ENCODE measurements around the gene TMEM132E. TPM values are rescaled to one million over a fixed set of nuclear protein-coding genes. Genes with fewer than 3 reads are reported as not detected.

Gene TMEM132E
- total and polyA plus RNA-seq, 10 of the 15 experiments (the other 5 are each of a cell fraction or from before 2014, with no cell fraction given) = not detected

GRCh38 chr17:34588266-34588665 lies 8.9 kb downstream of the TMEM132E start:
- DNase-seq (ENCODE audit: low read depth, low spot score) (no peak), ATAC-seq (no peak), FAIRE-seq (no peak)
- H3K27ac ChIP-seq (ENCODE audit: control insufficient read depth, insufficient read depth) = no peak overlapping the region
- no TSS peak for BruUV-seq (replicated peaks)
- ChIA-PET SMC1A (ENCODE audit: uncharacterized antibody, unreplicated experiment) (no interaction called here), RAD21 (ENCODE audit: unreplicated experiment) (no interaction called here), POLR2A (no interaction called here), CTCF (no interaction called here)
- in situ Hi-C loops (cut with MboI) = no loop called here
- H3K9ac ChIP-seq (ENCODE audit: control insufficient read depth, insufficient read depth, low read length) = no peak overlapping the region
- H3K4me3 ChIP-seq = no peak overlapping the region
- H3K4me2 ChIP-seq (ENCODE audit: control insufficient read depth, insufficient read depth) = no peak overlapping the region
- H3K9me3 ChIP-seq (replicated peaks; ENCODE audit: control insufficient read depth, insufficient read depth, low read length) = no peaks in the 10 kb centered on the region
- H3K27me3 ChIP-seq (replicated peaks in 1 of 2; ENCODE audit: control insufficient read depth in 2 of 2, insufficient read depth in 2 of 2, low read length in 1 of 2) = peaks cover 6 to 7% of the 10 kb centered on the region in 2 experiments
- intact Hi-C loops (cut with micrococcal nuclease; ENCODE audit: unreplicated experiment) = no loop called here
- H3K4me1 ChIP-seq (ENCODE audit: control insufficient read depth, insufficient read depth, low read length) = no peaks in the 10 kb centered on the region
- H3K79me2 ChIP-seq (ENCODE audit: control insufficient read depth, insufficient read depth, low read length) = no peaks in the 10 kb centered on the region
- no peaks in the 10 kb centered on the region for H3K36me3 ChIP-seq (ENCODE audit: control insufficient read depth in 2 of 2, insufficient read depth in 2 of 2, low read length in 1 of 2)
- 45% methylated on average over 6 of the region's 6 CpGs for whole genome bisulfite sequencing (ENCODE audit: insufficient coverage, insufficient replicate concordance, low lambda C conversion rate, missing lambda C conversion rate)
- no peak for TF ChIP-seq NFIC (IDR thresholded peaks at IDR 0.05; ENCODE audit: low read depth, low read length)
- TF ChIP-seq BCL11A (IDR thresholded peaks at IDR 0.05; ENCODE audit: low read depth, low read length) = no peak
- no peak for TF ChIP-seq CUX1 (IDR thresholded peaks at IDR 0.05; ENCODE audit: insufficient replicate concordance, low read depth, low read length)
- no peak for TF ChIP-seq SRF (IDR thresholded peaks at IDR 0.05; ENCODE audit: low read depth in 2 of 2, low read length in 2 of 2)
- TF ChIP-seq MEF2A (IDR thresholded peaks at IDR 0.05; ENCODE audit: insufficient read depth, low read depth, low read length) = no peak
- no peak for TF ChIP-seq MYC (IDR thresholded peaks at IDR 0.05; ENCODE audit: insufficient read depth, insufficient read length, insufficient replicate concordance, low read length, severe bottlenecking)
- no peak overlapping the region for H2AFZ ChIP-seq (ENCODE audit: control insufficient read depth, low read depth, low read length)
- H4K20me1 ChIP-seq (ENCODE audit: control insufficient read depth, insufficient read depth) = no peaks in the 10 kb centered on the region; the same call in 1 of the 2 replicates

All from GM12878 (cell line).